Trophoblast cell (in vitro differentiated cells and primary cell): ENCODE results near the gene C7orf57.
"Not testable (repeated sequence)": the region's sequence is repeated elsewhere in the genome, so short reads cannot be mapped to it uniquely, and the experiment has no call there.

ENCODE experiments used
- DNase-seq, 2 donors: peaks; one replicate each; pipeline ENCODE4 v3.0.0-alpha.2; 2016
- H2AFZ ChIP-seq: 2 replicates; pipeline ENCODE4 v1.6.1; 2013; ENCODE audit warnings: low read length, moderate library complexity, mild to moderate bottlenecking; ENCODE audit not compliant: insufficient read depth, poor library complexity
- H2AK5ac ChIP-seq: 2 replicates; pipeline ENCODE4 v1.6.1; 2013; ENCODE audit warnings: mild to moderate bottlenecking, low read length
- H2BK120ac ChIP-seq: 2 replicates; pipeline ENCODE4 v1.6.1; 2013; ENCODE audit warnings: low read length, mild to moderate bottlenecking, moderate library complexity; ENCODE audit not compliant: insufficient read depth, poor library complexity
- H2BK12ac ChIP-seq: 2 replicates; pipeline ENCODE4 v1.6.1; 2013; ENCODE audit warnings: mild to moderate bottlenecking, low read length, moderate library complexity
- H2BK5ac ChIP-seq: 2 replicates; pipeline ENCODE4 v1.6.1; 2013; ENCODE audit warnings: low read length, low read depth, moderate library complexity, mild to moderate bottlenecking; ENCODE audit not compliant: poor library complexity
- H3K14ac ChIP-seq: 2 replicates; pipeline ENCODE4 v1.6.1; 2013; ENCODE audit warnings: mild to moderate bottlenecking, low read length
- H3K18ac ChIP-seq: 2 replicates; pipeline ENCODE4 v1.6.1; 2013; ENCODE audit warnings: mild to moderate bottlenecking, low read length
- H3K23ac ChIP-seq: 2 replicates; pipeline ENCODE4 v1.6.1; 2013; ENCODE audit warnings: low read length
- H3K27ac ChIP-seq: 2 replicates; pipeline ENCODE4 v1.5.1; 2013; ENCODE audit warnings: low read depth, mild to moderate bottlenecking, inconsistent platforms, low read length, moderate library complexity
- H3K27me3 ChIP-seq: 2 replicates; pipeline ENCODE4 v1.6.1; 2013; ENCODE audit warnings: inconsistent platforms, mild to moderate bottlenecking, low read length, moderate library complexity; ENCODE audit not compliant: insufficient read depth
- H3K36me3 ChIP-seq, 2 experiments: 1 replicate in 1 of 2; 2 replicates in 1 of 2; pipeline ENCODE4 v1.6.1; 2013; ENCODE audit warnings: low read length in 2 of 2, mild to moderate bottlenecking in 2 of 2, moderate library complexity in 1 of 2; ENCODE audit not compliant: insufficient read depth in 2 of 2, control insufficient read depth in 1 of 2
- H3K4ac ChIP-seq: 2 replicates; pipeline ENCODE4 v1.6.1; 2013; ENCODE audit warnings: low read depth, mild to moderate bottlenecking, low read length, moderate library complexity
- H3K4me1 ChIP-seq, 2 experiments: 1 replicate in 1 of 2; 2 replicates in 1 of 2; pipeline ENCODE4 v1.6.1; 2013; ENCODE audit warnings: low read length in 2 of 2, mild to moderate bottlenecking in 2 of 2, moderate library complexity in 1 of 2; ENCODE audit not compliant: insufficient read depth in 2 of 2, control insufficient read depth in 1 of 2
- H3K4me2 ChIP-seq: 2 replicates; pipeline ENCODE4 v1.6.1; 2013; ENCODE audit warnings: inconsistent platforms, mild to moderate bottlenecking, low read length, moderate library complexity
- H3K4me3 ChIP-seq: 2 replicates; pipeline ENCODE4 v1.5.1; 2013; ENCODE audit warnings: mild to moderate bottlenecking, low read depth, low read length, inconsistent platforms
- H3K79me1 ChIP-seq: one replicate; pipeline ENCODE4 v1.6.1; 2013; ENCODE audit warnings: low read length
- H3K79me2 ChIP-seq: 2 replicates; pipeline ENCODE4 v1.6.1; 2013; ENCODE audit warnings: low read length, mild to moderate bottlenecking; ENCODE audit not compliant: control insufficient read depth, insufficient read depth, poor library complexity
- H3K9ac ChIP-seq: 2 replicates; pipeline ENCODE4 v1.6.1; 2013; ENCODE audit warnings: mild to moderate bottlenecking, low read length
- H3K9me3 ChIP-seq: 2 replicates; pipeline ENCODE4 v1.6.1; 2013; ENCODE audit warnings: low read depth, mild to moderate bottlenecking, control low read depth, inconsistent platforms, low read length; ENCODE audit not compliant: insufficient read depth
- H4K12ac ChIP-seq: 2 replicates; pipeline ENCODE4 v1.6.1; 2013; ENCODE audit warnings: low read depth, mild to moderate bottlenecking, low read length, moderate library complexity
- H4K8ac ChIP-seq: 2 replicates; pipeline ENCODE4 v1.6.1; 2013; ENCODE audit warnings: low read depth, mild to moderate bottlenecking, low read length, moderate library complexity
- H4K91ac ChIP-seq: one replicate; pipeline ENCODE4 v1.6.1; 2013; ENCODE audit warnings: low read depth, mild to moderate bottlenecking, low read length, moderate library complexity
- WGBS: extraction: QIAGEN DNeasy Blood & Tissue Kit; methylation state at CpG from one replicate; pipeline ENCODE4 v1.1.7; 2013; ENCODE audit warnings: missing lambda C conversion rate; ENCODE audit not compliant: insufficient read length, insufficient coverage; ENCODE audit errors: extremely low coverage; 5-methylcytosine and 5-hydroxymethylcytosine counted together

Gene C7orf57

DNA sequence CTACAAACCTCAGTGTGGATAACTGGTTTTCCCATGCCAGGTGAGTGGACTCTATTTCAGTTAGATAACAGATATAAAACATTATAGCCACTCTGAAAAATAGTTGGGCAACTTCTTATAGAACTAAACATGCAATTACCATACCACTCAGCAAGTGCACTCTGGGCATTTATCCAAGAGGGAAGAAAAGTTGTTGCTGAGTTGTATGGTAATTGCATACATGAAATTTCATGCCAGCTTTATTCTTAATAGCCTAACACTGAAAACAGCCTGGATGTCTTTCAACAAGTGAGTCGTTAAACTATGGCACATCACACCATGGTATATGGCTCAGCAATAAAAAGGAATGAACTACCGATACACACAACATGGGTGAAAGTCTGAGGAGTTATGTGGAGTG, 43.1 kb downstream of the C7orf57 start:
- H3K14ac ChIP-seq, result no peak overlapping the region
- no peak overlapping the region for H4K91ac ChIP-seq
- no peak overlapping the region for H3K4me2 ChIP-seq
- H3K79me1 ChIP-seq, result peaks cover 6% of the 10 kb centered on the region
- H3K79me2 ChIP-seq, result no peaks in the 10 kb centered on the region
- no peak overlapping the region for H3K9ac ChIP-seq
- no peak overlapping the region for H2BK12ac ChIP-seq
- H3K4me3 ChIP-seq, result no peak overlapping the region
- no peak overlapping the region for H2AK5ac ChIP-seq
- H3K18ac ChIP-seq, result no peak overlapping the region
- no peak overlapping the region for H2AFZ ChIP-seq
- no peak overlapping the region for H4K8ac ChIP-seq
- DNase-seq, result no peak
- H3K27me3 ChIP-seq, result no peaks in the 10 kb centered on the region
- no peaks in the 10 kb centered on the region for H3K36me3 ChIP-seq
- H2BK5ac ChIP-seq, result no peak overlapping the region
- no peak overlapping the region for H4K12ac ChIP-seq
- no peak overlapping the region for H3K4ac ChIP-seq
- H3K9me3 ChIP-seq, result no peaks in the 10 kb centered on the region
- H3K27ac ChIP-seq, result no peak overlapping the region
- H3K23ac ChIP-seq, result no peak overlapping the region
- no CpG with 5 or more reads among the region's 2 CpGs for WGBS
- H2BK120ac ChIP-seq, result no peak overlapping the region
- peaks cover 5 to 8% of the 10 kb centered on the region in 2 experiments for H3K4me1 ChIP-seq

DNA sequence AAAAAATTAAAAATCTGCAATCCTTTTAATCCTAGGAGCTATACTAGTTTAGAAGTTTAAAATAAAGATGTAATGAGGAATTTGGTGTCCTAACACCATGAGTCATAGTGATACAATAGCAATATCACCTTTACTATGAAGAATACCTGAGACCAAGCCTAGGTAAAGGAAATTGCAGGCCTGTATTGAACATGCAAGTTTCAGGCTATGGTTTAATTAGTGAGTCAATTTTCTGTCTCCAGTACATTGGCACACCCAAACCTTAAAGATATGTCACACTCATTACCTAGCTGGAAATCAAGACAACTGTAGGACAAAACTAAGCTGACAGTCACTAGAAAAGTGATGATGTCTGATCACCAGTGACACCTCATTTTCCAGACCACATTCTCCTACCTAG, 47.0 kb downstream of the C7orf57 start:
- peak overlapping the region; percentile 17 for H2BK120ac ChIP-seq
- peak overlapping the region; percentile 61 for H2BK12ac ChIP-seq
- H2BK5ac ChIP-seq, H3K9me3 ChIP-seq, H4K8ac ChIP-seq, H3K14ac ChIP-seq, H4K91ac ChIP-seq, H3K9ac ChIP-seq, H3K27me3 ChIP-seq, H3K79me2 ChIP-seq, H4K12ac ChIP-seq, H3K36me3 ChIP-seq, H3K18ac ChIP-seq, H3K4me3 ChIP-seq, H3K23ac ChIP-seq, H3K4ac ChIP-seq, H3K4me2 ChIP-seq, H2AK5ac ChIP-seq, H2AFZ ChIP-seq, H3K27ac ChIP-seq: not testable (repeated sequence)
- DNase-seq, result peak in 1 of 2 donors; percentile 49
- H3K79me1 ChIP-seq, result peaks cover 24% of the 10 kb centered on the region
- peaks cover 16 to 21% of the 10 kb centered on the region in 2 experiments for H3K4me1 ChIP-seq

DNA sequence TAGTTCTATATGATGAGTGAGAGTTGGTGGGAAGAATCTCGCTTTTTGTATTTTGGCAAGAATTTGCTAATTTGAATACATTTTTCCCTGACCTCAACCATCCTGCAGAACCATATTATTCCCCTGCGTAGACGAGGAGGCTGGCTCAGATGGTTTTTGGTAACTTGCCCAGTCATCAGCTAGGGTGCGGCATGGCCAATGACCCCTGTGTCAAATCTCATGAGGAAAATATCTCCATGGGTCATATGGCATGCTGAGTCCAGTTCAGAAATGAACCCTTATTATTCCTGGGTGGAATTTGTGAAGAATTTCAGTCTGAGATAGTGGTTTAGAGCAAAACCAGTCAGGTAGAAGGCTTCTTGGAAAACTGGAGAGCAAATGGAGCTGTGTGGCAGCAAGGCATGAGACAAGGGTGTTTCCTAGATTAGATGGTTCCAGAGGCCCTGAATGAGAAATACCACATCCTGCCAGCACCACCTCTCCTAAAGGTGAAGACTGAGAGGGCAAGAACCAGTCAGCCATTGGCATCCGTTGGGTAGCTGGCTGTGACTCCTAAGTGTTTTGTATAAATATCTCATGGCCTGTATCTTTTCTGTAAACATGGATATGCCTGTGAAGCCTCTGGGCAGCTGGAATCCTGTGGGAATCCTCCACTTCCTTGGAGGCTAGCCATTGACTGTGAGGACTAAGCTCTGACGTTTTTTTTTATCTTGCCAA, 47.9 kb downstream of the C7orf57 start:
- H2BK5ac ChIP-seq, result peak overlapping the region; percentile 55
- H2AK5ac ChIP-seq, result peak overlapping the region; percentile 94
- H3K79me2 ChIP-seq, result peaks cover 2% of the 10 kb centered on the region
- no peak overlapping the region for H3K23ac ChIP-seq
- H3K4me2 ChIP-seq, result no peak overlapping the region
- H3K36me3 ChIP-seq, result no peaks in the 10 kb centered on the region
- no CpG with 5 or more reads among the region's 6 CpGs for WGBS
- H3K27me3 ChIP-seq, result no peaks in the 10 kb centered on the region
- peaks cover 31% of the 10 kb centered on the region for H3K79me1 ChIP-seq
- H3K4ac ChIP-seq, result no peak overlapping the region
- peak overlapping the region; percentile 33 for H3K27ac ChIP-seq
- no peak overlapping the region for H4K12ac ChIP-seq
- H3K9me3 ChIP-seq, result no peaks in the 10 kb centered on the region
- peak overlapping the region; percentile 26 for H4K8ac ChIP-seq
- H2BK120ac ChIP-seq, result peak overlapping the region; percentile 48
- H2AFZ ChIP-seq, result no peak overlapping the region
- peak overlapping the region; percentile 97 for H2BK12ac ChIP-seq
- H3K4me3 ChIP-seq, result no peak overlapping the region
- H3K4me1 ChIP-seq, result peaks cover 24 to 27% of the 10 kb centered on the region in 2 experiments
- peak overlapping the region; percentile 65 for H3K14ac ChIP-seq
- peak overlapping the region; percentile 86 for H4K91ac ChIP-seq
- H3K9ac ChIP-seq, result no peak overlapping the region
- peak; percentile 85 to 92 for DNase-seq
- H3K18ac ChIP-seq, result no peak overlapping the region

DNA sequence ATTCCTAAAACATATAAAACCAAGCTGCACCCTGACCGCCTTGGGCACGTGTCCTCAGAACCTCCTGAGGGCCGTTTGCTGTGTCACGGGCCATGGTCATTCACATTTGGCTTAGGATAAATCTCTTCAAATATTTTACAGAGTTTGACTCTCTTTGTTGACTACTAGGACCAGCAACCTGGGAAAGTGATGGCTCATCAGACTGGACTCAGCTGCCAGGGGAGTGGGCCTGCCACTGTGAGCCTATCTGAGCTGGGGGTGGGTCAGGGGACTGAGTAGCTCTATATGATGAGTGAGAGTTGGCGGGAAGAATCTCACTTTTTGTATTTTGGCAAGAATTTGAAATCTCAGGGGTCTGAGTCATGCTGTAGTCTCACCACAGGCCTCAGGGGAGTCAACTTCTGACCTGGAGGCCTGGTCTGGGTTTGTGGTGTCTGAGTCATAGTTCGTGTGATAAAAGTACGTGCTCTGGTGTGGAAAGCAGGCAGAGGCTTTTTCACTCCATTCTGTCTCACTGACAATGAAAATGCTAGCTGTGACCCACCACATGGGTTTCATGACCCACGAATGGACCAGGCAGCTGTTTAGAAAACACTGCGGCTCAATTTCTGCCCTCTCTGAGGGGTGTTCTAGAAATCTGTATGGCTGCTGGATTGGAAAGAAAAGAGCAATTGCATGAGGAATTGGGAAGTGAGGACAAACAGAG, 49.5 kb downstream of the C7orf57 start:
- H3K79me2 ChIP-seq, result peaks cover 10% of the 10 kb centered on the region
- H2BK12ac ChIP-seq, result peak overlapping the region; percentile 99
- peak; percentile 96 to 99 for DNase-seq
- H3K4me3 ChIP-seq, result no peak overlapping the region
- peaks cover 25 to 27% of the 10 kb centered on the region in 2 experiments for H3K4me1 ChIP-seq
- no peaks in the 10 kb centered on the region for H3K27me3 ChIP-seq
- H2AFZ ChIP-seq, result peak overlapping the region; percentile 66
- H4K8ac ChIP-seq, result peak overlapping the region; percentile 46
- H3K18ac ChIP-seq, result peak overlapping the region; percentile 46
- no peak overlapping the region for H3K9ac ChIP-seq
- H3K27ac ChIP-seq, result peak overlapping the region; percentile 98
- peak overlapping the region; percentile 82 for H4K91ac ChIP-seq
- no peaks in the 10 kb centered on the region for H3K9me3 ChIP-seq
- no peak overlapping the region for H4K12ac ChIP-seq
- no peak overlapping the region for H3K23ac ChIP-seq
- H2AK5ac ChIP-seq, result no peak overlapping the region
- H3K4me2 ChIP-seq, result peak overlapping the region; percentile 23
- H3K36me3 ChIP-seq, result no peaks in the 10 kb centered on the region
- H3K14ac ChIP-seq, result peak overlapping the region; percentile 70
- no CpG with 5 or more reads among the region's 9 CpGs for WGBS
- peak overlapping the region; percentile 96 for H2BK5ac ChIP-seq
- H3K79me1 ChIP-seq, result peaks cover 45% of the 10 kb centered on the region
- H3K4ac ChIP-seq, result peak overlapping the region; percentile 29
- peak overlapping the region; percentile 99 for H2BK120ac ChIP-seq
